D341Med (cell line): ENCODE measurements around the gene MRPL10.
"Not testable (repeated sequence)": the region's sequence is repeated elsewhere in the genome, so short reads cannot be mapped to it uniquely, and the experiment has no call there.

Source experiments
- DNase-seq: peaks from one replicate; pipeline ENCODE4 v3.0.0; 2012; ENCODE audit warnings: low spot score

MRPL10 gene

DNA sequence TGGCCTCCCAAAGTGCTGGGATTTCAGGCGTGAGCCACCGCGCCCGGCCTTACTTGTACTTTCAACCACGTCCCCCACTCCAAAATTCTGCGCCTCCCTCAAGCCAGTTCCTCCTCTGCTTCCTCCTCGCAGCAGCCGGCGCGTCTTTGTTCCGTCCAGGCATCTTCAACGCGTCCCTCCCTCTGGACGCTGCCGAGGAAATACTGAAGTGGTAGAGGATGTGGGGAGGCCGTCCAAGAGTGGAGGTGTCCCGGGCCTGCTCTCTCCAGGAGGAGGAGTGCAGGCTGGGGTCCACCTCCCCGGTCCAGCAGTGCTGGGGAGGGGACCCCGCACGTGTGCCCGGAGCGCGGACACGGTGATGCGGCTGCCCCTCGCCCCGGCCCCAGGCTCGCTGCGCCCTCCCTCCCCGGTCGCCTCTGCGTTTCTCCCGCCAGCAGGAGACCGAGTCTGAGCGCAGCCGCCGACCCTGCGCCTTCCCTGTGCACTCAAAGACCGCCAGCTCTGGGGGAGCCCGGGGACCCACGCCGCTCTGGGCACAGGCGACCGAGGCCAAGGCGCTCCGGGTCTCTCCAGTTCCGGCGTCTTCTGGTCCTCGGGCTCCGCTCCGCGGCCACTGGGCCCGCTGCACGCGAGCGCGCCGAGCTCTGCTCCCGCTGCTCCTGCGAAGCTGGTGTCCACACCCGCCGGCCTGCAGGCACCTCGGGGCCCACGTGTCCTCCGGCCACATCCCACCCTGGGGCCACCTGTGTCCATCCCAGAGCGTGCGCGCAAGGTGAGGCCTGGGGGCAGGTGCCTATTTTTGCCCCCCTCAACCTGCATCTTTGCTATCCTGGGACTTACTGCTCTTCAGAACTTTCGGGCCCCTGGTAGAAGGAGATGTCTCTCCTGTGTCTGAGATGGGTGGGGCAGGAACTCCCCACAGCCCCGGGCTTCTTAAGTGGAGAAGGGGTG is 41.5 kb downstream of the MRPL10 start:
- peak; percentile 92 for DNase-seq

DNA sequence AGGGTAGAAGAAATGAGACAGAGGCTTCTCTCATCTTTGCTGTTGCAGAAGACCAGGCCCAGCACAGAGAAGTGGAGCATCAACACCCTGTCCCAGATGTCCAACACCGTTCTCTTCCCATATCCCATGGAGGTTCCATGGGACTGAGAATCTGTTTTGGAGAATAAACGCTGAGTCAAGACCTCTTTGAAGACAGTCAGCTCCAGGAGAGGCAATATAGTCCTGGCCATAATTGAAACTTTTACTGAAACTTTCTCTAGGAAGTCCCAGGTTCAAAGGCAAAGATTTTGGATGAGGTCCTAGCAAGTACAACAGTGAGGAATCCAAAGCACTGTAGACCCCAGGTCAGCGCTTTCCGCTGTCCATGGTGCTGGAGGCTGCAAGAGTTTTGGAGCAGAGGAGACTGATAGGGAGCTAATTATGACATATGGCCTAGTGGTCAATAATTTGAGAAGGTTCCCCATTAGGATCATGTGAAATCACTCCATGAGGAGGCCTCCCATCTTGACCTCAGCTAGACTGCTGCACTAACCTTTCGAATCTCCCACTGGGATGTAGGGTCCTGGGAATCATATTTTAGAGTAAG is 45.7 kb downstream of the MRPL10 start:
- no peak for DNase-seq

DNA sequence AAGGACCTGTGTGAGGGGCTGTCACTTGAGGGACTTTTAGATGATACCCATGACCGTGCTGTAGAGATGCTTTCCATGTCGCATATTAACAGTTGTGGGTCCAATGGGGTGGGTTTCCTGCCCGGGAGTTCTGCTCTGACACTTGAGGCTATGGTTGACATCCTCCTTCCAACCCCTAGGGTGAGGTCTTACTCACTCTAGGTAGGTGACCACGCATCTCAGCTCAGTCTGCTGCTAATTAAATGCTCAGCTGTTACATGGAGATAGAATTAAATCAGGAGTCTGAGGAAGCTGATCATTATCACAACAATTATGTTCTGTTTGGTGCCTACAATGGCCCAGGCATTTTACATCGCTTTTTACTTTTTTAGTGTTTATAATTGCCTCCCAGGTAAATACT is 49.9 kb downstream of the MRPL10 start:
- DNase-seq, result no peak

DNA sequence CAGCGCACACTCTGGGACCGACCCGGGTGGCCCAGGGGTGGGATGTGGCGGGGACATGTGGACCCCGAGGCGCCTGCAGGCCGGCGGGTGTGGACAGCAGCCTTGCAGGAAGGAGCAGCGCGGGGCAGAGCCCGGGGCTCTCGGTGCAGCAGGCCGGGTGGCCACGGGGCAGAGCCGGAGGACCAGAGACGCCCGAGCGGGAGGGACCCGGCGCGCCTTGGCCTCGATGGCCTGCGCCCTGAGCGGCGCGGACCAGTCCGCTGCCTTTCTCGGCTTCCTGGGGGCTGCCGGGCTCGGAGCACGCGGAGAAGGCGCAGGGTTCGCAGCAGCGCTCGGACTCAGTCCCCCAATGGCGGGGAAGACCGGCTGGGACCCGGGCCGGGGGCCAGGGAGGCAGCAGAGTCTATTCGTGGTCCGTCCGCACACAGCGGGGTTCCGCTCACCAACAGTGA is 53.1 kb downstream of the MRPL10 start:
- DNase-seq, result no peak

DNA sequence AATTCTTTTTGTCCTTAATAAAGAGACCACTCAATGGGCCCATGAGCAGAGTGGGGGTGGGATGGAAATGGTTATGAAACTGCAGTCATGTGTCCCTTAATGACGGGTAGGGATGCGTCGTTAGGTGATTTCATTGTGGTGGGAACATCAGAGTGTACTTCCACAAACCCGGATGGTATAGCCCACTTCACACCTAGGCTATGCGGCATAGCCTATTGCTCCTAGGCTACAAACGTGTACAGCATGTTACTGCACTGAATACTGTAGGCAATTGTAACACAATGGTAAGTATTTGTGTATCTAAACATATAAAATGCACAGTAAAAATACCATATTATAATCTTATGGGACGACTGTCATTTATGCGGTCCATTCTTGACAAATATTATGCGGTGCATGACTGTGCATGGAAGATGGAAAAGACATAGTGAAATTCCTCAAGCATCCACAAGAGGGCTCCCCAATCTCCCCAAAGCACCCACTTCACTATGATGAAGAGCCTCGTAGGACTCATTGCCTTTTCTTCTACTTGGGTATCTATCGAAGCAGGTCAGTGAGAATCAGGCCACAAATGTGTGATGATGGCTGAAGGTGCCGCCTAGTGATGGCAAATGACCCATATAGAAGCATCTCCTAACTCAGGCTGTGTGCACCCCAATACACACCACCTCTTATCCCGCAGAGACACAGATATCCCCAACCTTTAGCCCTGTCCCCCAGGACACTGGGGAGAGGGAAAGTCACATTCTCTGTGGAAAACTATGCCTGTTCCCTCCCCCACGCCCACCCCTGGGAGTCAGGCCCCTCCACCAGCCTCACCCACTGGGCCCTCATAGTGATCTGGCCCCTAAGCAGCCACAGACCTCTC is 54.8 kb downstream of the MRPL10 start:
- DNase-seq, result peak; percentile 73

DNA sequence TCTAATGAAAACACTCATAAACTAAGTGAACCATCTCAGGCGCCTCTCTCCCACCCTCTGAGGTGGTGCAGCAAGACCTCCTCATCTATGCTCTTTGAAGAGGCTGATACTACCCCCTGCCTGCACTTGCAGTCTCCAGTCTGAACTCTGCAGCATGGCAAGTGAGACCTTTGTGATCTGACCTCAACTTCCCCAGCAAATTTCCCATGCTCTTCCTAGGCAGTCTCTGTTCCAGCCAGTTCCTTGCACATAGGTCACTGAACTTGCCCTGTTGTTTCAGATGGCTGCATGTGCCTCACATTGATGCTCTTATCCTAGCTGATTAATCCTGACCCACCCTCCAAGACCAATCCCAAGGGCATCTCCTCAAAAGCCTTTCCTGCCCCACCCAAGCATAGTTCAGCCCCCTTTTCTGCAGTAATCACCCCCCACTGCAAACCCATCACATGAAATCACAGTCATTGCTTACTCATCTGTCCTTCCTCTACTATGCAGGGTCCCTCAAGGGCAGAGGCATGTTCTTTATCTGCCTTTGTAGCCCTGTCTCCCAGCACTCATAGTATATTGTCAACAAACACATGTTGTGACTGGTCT is 56.3 kb downstream of the MRPL10 start:
- no peak for DNase-seq

DNA sequence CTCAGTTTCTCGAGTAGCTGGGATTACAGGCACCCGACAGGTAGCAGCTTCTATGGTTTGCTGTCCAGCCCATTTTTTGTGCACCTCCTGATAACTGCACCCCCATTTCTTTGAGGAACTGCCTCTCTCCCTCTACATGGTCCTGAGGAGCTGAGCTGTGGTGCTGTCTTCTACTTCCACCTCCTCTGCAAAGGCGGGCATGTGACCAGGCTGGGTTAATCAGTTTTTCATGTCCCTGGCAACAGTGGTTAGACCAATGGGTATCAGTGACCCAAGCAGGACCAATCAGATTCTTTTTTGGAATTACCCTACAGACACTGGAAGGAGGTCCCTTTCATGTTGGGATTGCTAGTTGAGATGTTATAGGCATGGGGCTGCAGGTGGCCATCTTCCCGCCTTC is 57.0 kb downstream of the MRPL10 start:
- no peak for DNase-seq

DNA sequence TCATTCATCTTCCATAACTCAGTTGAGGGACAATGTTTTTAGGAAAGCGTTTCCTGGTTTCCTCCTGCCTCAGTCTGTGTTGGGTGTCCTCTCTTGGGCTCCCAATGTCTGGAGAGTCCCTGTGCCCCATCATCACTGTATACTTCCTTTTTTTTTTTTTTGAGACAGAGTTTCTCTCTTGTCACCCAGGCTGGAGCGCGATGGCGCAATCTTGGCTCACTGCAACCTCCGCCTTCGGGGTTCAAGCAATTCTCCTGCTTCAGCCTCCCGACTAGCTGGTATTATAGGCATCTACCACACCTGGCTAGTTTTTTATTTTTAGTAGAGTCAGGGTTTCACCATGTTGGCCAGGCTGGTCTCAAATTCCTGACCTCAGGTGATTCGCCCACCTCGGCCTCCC is 57.7 kb downstream of the MRPL10 start:
- DNase-seq, result not testable (repeated sequence)
